ENCODE results near the gene PCNP. TPM values are rescaled to one million over a fixed set of nuclear protein-coding genes. Genes with fewer than 3 reads are reported as not detected.

PCNP gene
- total RNA-seq, 1 experiment from 2014 or later = 216 TPM

- H3K27me3 Mint-ChIP-seq (ENCODE audit: low read depth) = no peaks in the 10 kb centered on the region; the same call in 1 of the 2 replicates
- H3K9me3 Mint-ChIP-seq = no peaks in the 10 kb centered on the region
- no peak overlapping the region for H4K8ac ChIP-seq (replicated peaks; ENCODE audit: insufficient read length, low read depth, low read length)
- no peak overlapping the region for H3K18ac ChIP-seq (ENCODE audit: insufficient read length, low read depth, low read length)
- H4K91ac ChIP-seq (ENCODE audit: insufficient read length, low read depth, low read length) = no peak overlapping the region
- no peak overlapping the region for H2AFZ ChIP-seq (ENCODE audit: low read length)
- H3K4me1 ChIP-seq (ENCODE audit: insufficient read depth, low read length) = peaks cover 2% of the 10 kb centered on the region; the same call in 1 of the 2 replicates
- no peaks in the 10 kb centered on the region for H3K23me2 ChIP-seq (ENCODE audit: insufficient read length, low read depth, low read length, poor library complexity, severe bottlenecking)
- H3K14ac ChIP-seq (ENCODE audit: insufficient read depth, low read length) = no peak overlapping the region
- no peak overlapping the region for H2AK5ac ChIP-seq (ENCODE audit: insufficient read length, low read length)
- no peak overlapping the region for H3K4me2 ChIP-seq (ENCODE audit: insufficient read depth, insufficient read length, low read length)
- no peak overlapping the region for H2BK12ac ChIP-seq (ENCODE audit: insufficient read length, low read depth, low read length)
- H3K23ac ChIP-seq (ENCODE audit: insufficient read length, low read depth, low read length) = no peak overlapping the region
- no peak overlapping the region for H2BK15ac ChIP-seq (ENCODE audit: low read depth, low read length)
- peaks cover 32 to 42% of the 10 kb centered on the region in 2 experiments for H3K4me1 Mint-ChIP-seq
- H4K5ac ChIP-seq (ENCODE audit: insufficient read length, low read depth, low read length) = no peak overlapping the region
- H3K27me3 ChIP-seq (ENCODE audit: insufficient read depth, low read length) = no peaks in the 10 kb centered on the region
- no peaks in the 10 kb centered on the region for H3K79me1 ChIP-seq (ENCODE audit: insufficient read depth, low read depth, low read length, poor library complexity, severe bottlenecking)
- peaks cover 0 to under 1% (median 0%) of the 10 kb centered on the region in 3 experiments; a peak in 1 of 7 replicates for H3K36me3 Mint-ChIP-seq (ENCODE audit: insufficient read depth in 1 of 3, low read depth in 3 of 3)
- H2BK120ac ChIP-seq (ENCODE audit: low read depth, low read length, poor library complexity, severe bottlenecking) = no peak overlapping the region
- DNase-seq = no peak
- no peak overlapping the region for H3K27ac ChIP-seq (ENCODE audit: insufficient read length, low read depth, low read length)
- H2BK20ac ChIP-seq (ENCODE audit: low read depth, low read length, poor library complexity, severe bottlenecking) = no peak overlapping the region
- TF ChIP-seq, protein P1, sequence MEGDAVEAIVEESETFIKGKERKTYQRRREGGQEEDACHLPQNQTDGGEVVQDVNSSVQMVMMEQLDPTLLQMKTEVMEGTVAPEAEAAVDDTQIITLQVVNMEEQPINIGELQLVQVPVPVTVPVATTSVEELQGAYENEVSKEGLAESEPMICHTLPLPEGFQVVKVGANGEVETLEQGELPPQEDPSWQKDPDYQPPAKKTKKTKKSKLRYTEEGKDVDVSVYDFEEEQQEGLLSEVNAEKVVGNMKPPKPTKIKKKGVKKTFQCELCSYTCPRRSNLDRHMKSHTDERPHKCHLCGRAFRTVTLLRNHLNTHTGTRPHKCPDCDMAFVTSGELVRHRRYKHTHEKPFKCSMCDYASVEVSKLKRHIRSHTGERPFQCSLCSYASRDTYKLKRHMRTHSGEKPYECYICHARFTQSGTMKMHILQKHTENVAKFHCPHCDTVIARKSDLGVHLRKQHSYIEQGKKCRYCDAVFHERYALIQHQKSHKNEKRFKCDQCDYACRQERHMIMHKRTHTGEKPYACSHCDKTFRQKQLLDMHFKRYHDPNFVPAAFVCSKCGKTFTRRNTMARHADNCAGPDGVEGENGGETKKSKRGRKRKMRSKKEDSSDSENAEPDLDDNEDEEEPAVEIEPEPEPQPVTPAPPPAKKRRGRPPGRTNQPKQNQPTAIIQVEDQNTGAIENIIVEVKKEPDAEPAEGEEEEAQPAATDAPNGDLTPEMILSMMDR (conservative IDR thresholded peaks at IDR 0.05) = no peak
- H3K4me3 Mint-ChIP-seq = no peak overlapping the region
- H2BK5ac ChIP-seq (ENCODE audit: insufficient read length, low read length) = no peak overlapping the region
- WGBS (ENCODE audit: extremely low coverage, insufficient read length, low lambda C conversion rate) = no CpG with 5 or more reads among the region's 3 CpGs
- no peak overlapping the region for H3K9ac ChIP-seq (ENCODE audit: extremely low read depth, insufficient read length, low read length)
- H4K20me1 ChIP-seq (ENCODE audit: control insufficient read depth, insufficient read depth, insufficient read length) = no peaks in the 10 kb centered on the region
- H3K79me2 ChIP-seq (ENCODE audit: insufficient read depth, low read length) = no peaks in the 10 kb centered on the region
- no peak overlapping the region for H3K56ac ChIP-seq (ENCODE audit: insufficient read length, low read depth, low read length)
- H3T11ph ChIP-seq (ENCODE audit: low read length) = no peak overlapping the region
- H3K27ac Mint-ChIP-seq = no peak overlapping the region
- no peaks in the 10 kb centered on the region for H3K9me3 ChIP-seq (ENCODE audit: control insufficient read depth, low read depth, low read length)
- H3K4ac ChIP-seq (ENCODE audit: low read depth, low read length) = no peak overlapping the region
Measured at GRCh38 chr3:101642441-101642840, 68.5 kb downstream of the PCNP start.

Data from H9 (cell line).